Measurements from ENCODE around the gene EIF3B. TPM values are rescaled to one million over a fixed set of nuclear protein-coding genes. Genes with fewer than 3 reads are reported as not detected.

The EIF3B gene
- total RNA-seq, 6 experiments from 2014 or later = 175 to 207 (median 180) TPM

DNA sequence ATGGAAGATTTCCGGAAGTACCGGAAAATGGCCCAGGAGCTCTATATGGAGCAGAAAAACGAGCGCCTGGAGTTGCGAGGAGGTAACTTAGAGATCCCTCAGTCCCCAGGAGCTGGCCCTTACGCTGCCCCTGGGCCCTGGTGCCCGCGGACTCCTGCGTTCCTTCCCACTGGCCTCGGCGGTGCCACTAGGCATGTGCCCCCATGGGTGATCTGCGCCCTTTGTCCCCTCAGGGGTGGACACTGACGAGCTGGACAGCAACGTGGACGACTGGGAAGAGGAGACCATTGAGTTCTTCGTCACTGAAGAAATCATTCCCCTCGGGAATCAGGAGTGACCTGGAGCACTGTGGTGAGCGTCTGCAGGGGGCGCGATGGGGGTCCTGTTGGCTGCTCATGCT, 24.5 kb downstream of the EIF3B start:
- no peak for DNase-seq
- peaks cover 6% of the 10 kb centered on the region for H3K27me3 Mint-ChIP-seq (ENCODE audit: insufficient read depth)
- H3K9me3 Mint-ChIP-seq = peaks cover 4% of the 10 kb centered on the region; the same call in 1 of the 2 replicates
- peaks cover 52% of the 10 kb centered on the region for H3K36me3 Mint-ChIP-seq (ENCODE audit: low read depth)
- TF ChIP-seq, protein P1, sequence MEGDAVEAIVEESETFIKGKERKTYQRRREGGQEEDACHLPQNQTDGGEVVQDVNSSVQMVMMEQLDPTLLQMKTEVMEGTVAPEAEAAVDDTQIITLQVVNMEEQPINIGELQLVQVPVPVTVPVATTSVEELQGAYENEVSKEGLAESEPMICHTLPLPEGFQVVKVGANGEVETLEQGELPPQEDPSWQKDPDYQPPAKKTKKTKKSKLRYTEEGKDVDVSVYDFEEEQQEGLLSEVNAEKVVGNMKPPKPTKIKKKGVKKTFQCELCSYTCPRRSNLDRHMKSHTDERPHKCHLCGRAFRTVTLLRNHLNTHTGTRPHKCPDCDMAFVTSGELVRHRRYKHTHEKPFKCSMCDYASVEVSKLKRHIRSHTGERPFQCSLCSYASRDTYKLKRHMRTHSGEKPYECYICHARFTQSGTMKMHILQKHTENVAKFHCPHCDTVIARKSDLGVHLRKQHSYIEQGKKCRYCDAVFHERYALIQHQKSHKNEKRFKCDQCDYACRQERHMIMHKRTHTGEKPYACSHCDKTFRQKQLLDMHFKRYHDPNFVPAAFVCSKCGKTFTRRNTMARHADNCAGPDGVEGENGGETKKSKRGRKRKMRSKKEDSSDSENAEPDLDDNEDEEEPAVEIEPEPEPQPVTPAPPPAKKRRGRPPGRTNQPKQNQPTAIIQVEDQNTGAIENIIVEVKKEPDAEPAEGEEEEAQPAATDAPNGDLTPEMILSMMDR (IDR thresholded peaks at IDR 0.05) = no peak
- H3K4me3 Mint-ChIP-seq = no peak overlapping the region
- H3K27ac Mint-ChIP-seq = no peak overlapping the region
- no peaks in the 10 kb centered on the region for H3K4me1 Mint-ChIP-seq (ENCODE audit: low read depth)

DNA sequence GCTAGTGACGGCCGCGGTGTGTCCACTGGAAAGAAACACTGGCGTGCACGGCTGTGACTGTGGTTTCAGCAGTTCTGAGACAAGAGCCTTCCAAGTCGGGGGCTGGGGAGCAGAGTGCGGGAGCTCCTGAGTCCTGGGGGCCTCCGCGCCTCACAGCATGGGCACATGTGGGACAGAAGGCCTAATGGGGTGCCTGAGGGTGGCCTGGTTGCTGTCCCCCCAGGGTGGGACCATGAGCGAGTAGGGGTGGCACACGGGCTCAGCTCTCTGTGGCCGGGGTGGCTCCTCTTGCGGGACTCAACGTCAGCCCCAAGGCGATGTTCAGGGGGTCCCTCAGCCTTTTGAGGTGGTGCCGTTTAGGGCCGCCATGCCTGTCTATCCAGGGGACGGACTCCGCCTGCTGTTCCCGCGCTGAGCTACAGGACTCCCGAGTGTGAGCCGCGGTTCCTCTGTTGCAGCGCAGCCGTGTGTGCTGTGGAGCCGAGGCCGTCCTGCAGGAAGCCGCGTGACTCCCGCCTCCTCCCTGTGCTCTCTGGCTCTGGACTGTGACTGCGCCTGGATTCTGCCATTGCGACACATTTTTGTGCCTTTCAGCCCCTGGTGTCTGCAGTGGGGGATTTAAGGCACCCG, 25.3 kb downstream of the EIF3B start:
- TF ChIP-seq, protein P1 (IDR thresholded peaks at IDR 0.05) = no peak
- Mint-ChIP-seq H3K4me1 (ENCODE audit: low read depth) (no peaks in the 10 kb centered on the region), H3K9me3 (peaks cover 4% of the 10 kb centered on the region; the same call in 1 of the 2 replicates), H3K27ac (no peak overlapping the region), H3K27me3 (ENCODE audit: insufficient read depth) (peaks cover 8% of the 10 kb centered on the region), H3K36me3 (ENCODE audit: low read depth) (peaks cover 49% of the 10 kb centered on the region), H3K4me3 (no peak overlapping the region)
- no peak for DNase-seq

DNA sequence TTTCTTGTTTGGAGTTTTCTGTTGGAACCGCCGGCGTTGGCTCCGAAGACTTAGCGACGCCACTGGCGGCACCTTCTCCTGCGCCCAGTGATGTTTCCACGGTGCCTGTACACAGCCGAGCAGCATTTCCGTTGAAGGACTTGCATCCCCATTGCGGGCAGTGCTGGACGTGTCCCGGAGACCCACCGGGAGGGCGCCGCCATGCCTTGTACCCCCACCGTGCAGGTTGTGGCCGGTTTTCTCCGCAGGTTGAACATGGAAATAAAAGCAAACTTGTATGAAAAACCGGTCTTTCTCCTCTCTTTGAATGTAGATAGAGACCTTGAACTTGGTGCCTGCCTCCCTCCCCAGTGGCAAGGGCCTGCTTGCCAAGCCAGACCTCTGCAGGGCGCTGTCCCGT, 25.8 kb downstream of the EIF3B start:
- no peaks in the 10 kb centered on the region for H3K4me1 Mint-ChIP-seq (ENCODE audit: low read depth)
- TF ChIP-seq, protein P1 (IDR thresholded peaks at IDR 0.05) = no peak
- DNase-seq = no peak
- no peak overlapping the region for H3K27ac Mint-ChIP-seq
- H3K27me3 Mint-ChIP-seq (ENCODE audit: insufficient read depth) = peaks cover 8% of the 10 kb centered on the region
- H3K36me3 Mint-ChIP-seq (ENCODE audit: low read depth) = peaks cover 44% of the 10 kb centered on the region
- H3K4me3 Mint-ChIP-seq = no peak overlapping the region
- H3K9me3 Mint-ChIP-seq = peaks cover 4% of the 10 kb centered on the region; the same call in 1 of the 2 replicates

DNA sequence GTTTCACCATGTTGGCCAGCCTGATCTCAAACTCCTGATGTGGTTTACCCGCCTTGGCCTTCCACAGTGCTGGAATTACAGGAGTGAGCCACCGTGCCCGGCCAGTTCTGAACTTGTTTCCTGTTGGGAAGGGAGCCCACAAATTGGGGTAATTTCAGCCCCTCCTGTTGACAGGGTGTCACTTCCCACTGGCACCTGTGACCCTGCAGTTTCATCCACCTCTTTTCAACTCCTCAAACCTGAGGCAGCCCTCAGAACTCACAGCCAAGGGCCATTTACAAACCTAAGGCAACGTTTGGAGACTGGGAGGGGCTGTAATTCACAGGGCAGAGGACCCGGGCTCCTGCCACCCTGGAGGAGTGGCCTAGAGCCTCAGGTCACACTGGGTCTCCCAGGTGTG, 26.6 kb downstream of the EIF3B start:
- Mint-ChIP-seq H3K27ac (no peak overlapping the region), H3K4me3 (no peak overlapping the region), H3K9me3 (peaks cover 4% of the 10 kb centered on the region; the same call in 1 of the 2 replicates), H3K36me3 (ENCODE audit: low read depth) (peaks cover 36% of the 10 kb centered on the region), H3K4me1 (ENCODE audit: low read depth) (peaks cover 5% of the 10 kb centered on the region; the same call in 1 of the 2 replicates), H3K27me3 (ENCODE audit: insufficient read depth) (peaks cover 8% of the 10 kb centered on the region)
- DNase-seq = no peak
- TF ChIP-seq, protein P1 (IDR thresholded peaks at IDR 0.05) = no peak

DNA sequence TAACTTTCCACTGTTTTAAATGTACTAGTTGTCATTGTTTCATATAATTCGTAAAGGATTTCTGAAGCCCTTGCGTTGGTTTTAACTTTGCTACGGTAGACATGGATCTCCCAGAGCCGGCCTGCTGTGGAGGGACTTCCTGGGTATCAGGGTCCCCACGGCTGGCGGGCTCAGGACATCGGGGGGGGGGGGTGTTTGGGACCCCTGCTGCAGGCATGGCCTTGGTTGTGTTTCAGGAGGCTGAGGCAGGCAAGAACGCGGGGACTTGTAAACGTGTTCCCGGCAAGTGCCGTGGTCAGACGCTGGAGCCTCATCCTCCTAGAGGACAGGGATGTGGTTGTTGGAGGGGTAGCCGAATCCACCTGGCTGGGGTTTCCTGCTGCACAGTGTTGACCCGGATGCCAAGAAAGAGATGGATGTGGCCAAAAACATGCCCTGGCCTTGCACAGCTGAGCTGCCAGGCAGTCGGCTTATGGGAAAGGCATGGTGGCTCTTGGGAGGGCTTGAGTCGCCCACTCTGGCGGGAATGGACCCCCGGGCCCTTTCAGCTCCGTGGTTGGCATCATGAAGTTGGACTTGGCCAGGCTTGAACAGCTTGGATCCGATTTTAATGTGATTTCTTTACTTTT, 27.4 kb downstream of the EIF3B start:
- Mint-ChIP-seq H3K9me3 (peaks cover 4% of the 10 kb centered on the region; the same call in 1 of the 2 replicates), H3K4me3 (no peak overlapping the region), H3K27ac (no peak overlapping the region), H3K4me1 (ENCODE audit: low read depth) (peaks cover 5% of the 10 kb centered on the region; the same call in 1 of the 2 replicates), H3K27me3 (ENCODE audit: insufficient read depth) (peaks cover 6% of the 10 kb centered on the region), H3K36me3 (ENCODE audit: low read depth) (peaks cover 29% of the 10 kb centered on the region)
- no peak for DNase-seq
- TF ChIP-seq, protein P1 (IDR thresholded peaks at IDR 0.05) = no peak

All from HFFc6 (cell line).